SK-N-SH (cell line): Measurements from ENCODE around the gene SIT1. TPM values are rescaled to one million over a fixed set of nuclear protein-coding genes. Genes with fewer than 3 reads are reported as not detected.

Source experiments
- CTCF ChIA-PET: fragments of 300-600, 350-600 bp; formaldehyde crosslinking; extraction: SDS; loops from one replicate; lab custom pipeline; 2021; lab: Yijun Ruan, JAX
- POLR2A ChIA-PET: fragments of 350-600 bp; sonication (Branson Sonifier 250); formaldehyde crosslinking; extraction: SDS; loops from one replicate; lab custom pipeline; 2020; ENCODE audit warnings: antibody characterized with exemption, inconsistent platforms; lab: Yijun Ruan, JAX
- DNase-seq: peaks from one replicate; pipeline ENCODE4 v3.0.0; 2012
- H2AFZ ChIP-seq: fragments of 200-600 bp; sonication (generic); 2 replicates; pipeline ENCODE4 v1.8.1; 2016; ENCODE audit warnings: antibody characterized with exemption, mild to moderate bottlenecking, low read depth
- H3F3A ChIP-seq: fragments of 200-600 bp; sonication (generic); replicated peaks from 2 replicates; pipeline ENCODE3; 2016; ENCODE audit warnings: antibody characterized with exemption, mild to moderate bottlenecking; ENCODE audit not compliant: insufficient read depth
- H3K27ac ChIP-seq, 2 experiments: fragments of 200-500 bp in 1 of 2; fragments of 200-600 bp in 1 of 2; sonication (Bioruptor generic) in 1 of 2; sonication (generic), shearing (Covaris generic) in 1 of 2; 2 replicates each; pipeline versions ENCODE4 v1.5.1 to v1.6.1; 2014 to 2016; ENCODE audit warnings: low read depth in 2 of 2, inconsistent platforms in 1 of 2, low read length in 1 of 2, mild to moderate bottlenecking in 1 of 2, mixed read lengths in 1 of 2
- H3K27me3 ChIP-seq: fragments of 200-600 bp; sonication (generic), shearing (Covaris generic); 2 replicates; pipeline ENCODE4 v1.6.1; 2016; ENCODE audit warnings: mixed run types; ENCODE audit not compliant: insufficient read depth
- H3K36me3 ChIP-seq, 2 experiments: fragments of 200-500 bp in 1 of 2; fragments of 200-600 bp in 1 of 2; sonication (Bioruptor generic) in 1 of 2; sonication (generic) in 1 of 2; replicated peaks in 1 of 2; 2 replicates each; pipeline versions ENCODE3 to v1.5.1; 2014 to 2016; ENCODE audit warnings: low read length in 1 of 2, mild to moderate bottlenecking in 1 of 2; ENCODE audit not compliant: insufficient read depth in 2 of 2, control insufficient read depth in 1 of 2
- H3K4me1 ChIP-seq, 2 experiments: fragments of 200-500 bp in 1 of 2; fragments of 200-600 bp in 1 of 2; sonication (Bioruptor generic) in 1 of 2; sonication (generic), shearing (Covaris generic) in 1 of 2; 2 replicates each; pipeline versions ENCODE4 v1.5.1 to v1.6.1; 2014 to 2016; ENCODE audit warnings: low read depth in 1 of 2, low read length in 1 of 2, mixed run types in 1 of 2; ENCODE audit not compliant: insufficient read depth in 2 of 2, control insufficient read depth in 1 of 2
- H3K4me2 ChIP-seq: fragments of 200-600 bp; sonication (generic), shearing (Covaris generic); 2 replicates; pipeline ENCODE4 v1.6.1; 2017; ENCODE audit warnings: mixed run types
- H3K4me3 ChIP-seq, 2 experiments: fragments of 200-500 bp in 1 of 2; fragments of 200-600 bp in 1 of 2; sonication (Bioruptor generic) in 1 of 2; sonication (generic), shearing (Covaris generic) in 1 of 2; 2 replicates each; pipeline versions ENCODE4 v1.5.1 to v1.8.1; 2014 to 2016; ENCODE audit warnings: low read depth in 2 of 2, inconsistent platforms in 1 of 2, low read length in 1 of 2, mild to moderate bottlenecking in 1 of 2, mixed read lengths in 1 of 2, moderate library complexity in 1 of 2
- H3K79me2 ChIP-seq: fragments of 200-600 bp; sonication (generic); 2 replicates; pipeline ENCODE4 v1.8.1; 2017; ENCODE audit warnings: mild to moderate bottlenecking; ENCODE audit not compliant: insufficient read depth
- H3K9ac ChIP-seq: fragments of 200-600 bp; sonication (generic); 2 replicates; pipeline ENCODE4 v1.6.1; 2017; ENCODE audit warnings: mixed run types
- H3K9me2 ChIP-seq: fragments of 200-600 bp; sonication (generic); 2 replicates; pipeline ENCODE4 v1.6.1; 2017; ENCODE audit warnings: mixed run types
- H3K9me3 ChIP-seq: fragments of 200-600 bp; sonication (generic); 2 replicates; pipeline ENCODE4 v1.6.1; 2017; ENCODE audit warnings: mixed run types, mild to moderate bottlenecking, moderate library complexity
- H4K20me1 ChIP-seq: fragments of 200-600 bp; sonication (generic); 2 replicates; pipeline ENCODE4 v1.6.1; 2017; ENCODE audit warnings: mild to moderate bottlenecking, mixed run types; ENCODE audit not compliant: insufficient read depth
- CTCF ChIP-seq: fragments of 200-600 bp; sonication (generic); IDR thresholded peaks from 2 replicates; pipeline ENCODE4 v1.6.1; 2017; ENCODE audit warnings: antibody characterized with exemption, mild to moderate bottlenecking, moderate library complexity
- ELF1 ChIP-seq: IDR thresholded peaks from 2 replicates; pipeline ENCODE4 v1.4.0; 2012
- EZH2phosphoT487 ChIP-seq: fragments of 200-600 bp; sonication (generic); IDR thresholded peaks from 2 replicates; pipeline ENCODE4 v1.6.1; 2017; ENCODE audit warnings: low read depth, mixed run types, mild to moderate bottlenecking, antibody characterized with exemption, moderate library complexity, borderline replicate concordance
- FOSL2 ChIP-seq: IDR thresholded peaks from 2 replicates; pipeline ENCODE4 v1.4.0; 2012; ENCODE audit warnings: low read depth, mild to moderate bottlenecking, moderate library complexity, borderline replicate concordance
- FOXM1 ChIP-seq: IDR thresholded peaks from 2 replicates; pipeline ENCODE4 v1.4.0; 2012; ENCODE audit warnings: low read depth, mild to moderate bottlenecking
- GABPA ChIP-seq: IDR thresholded peaks from 2 replicates; pipeline ENCODE4 v1.4.0; 2012; ENCODE audit warnings: low read depth, mild to moderate bottlenecking
- MAX ChIP-seq: IDR thresholded peaks from 2 replicates; pipeline ENCODE4 v1.4.0; 2012; ENCODE audit warnings: low read depth
- MEF2A ChIP-seq: IDR thresholded peaks from 2 replicates; pipeline ENCODE4 v1.4.0; 2012; ENCODE audit warnings: low read depth, borderline replicate concordance
- MXI1 ChIP-seq: IDR thresholded peaks from 2 replicates; pipeline ENCODE4 v1.6.1; 2012; ENCODE audit warnings: mild to moderate bottlenecking, low read depth, low read length, improper control_type of control experiment
- NFIC ChIP-seq: IDR thresholded peaks from 2 replicates; pipeline ENCODE4 v1.4.0; 2012; ENCODE audit warnings: borderline replicate concordance
- NRF1 ChIP-seq: IDR thresholded peaks from 2 replicates; pipeline ENCODE4 v1.6.1; 2012; ENCODE audit warnings: low read depth, mild to moderate bottlenecking, low read length
- PBX3 ChIP-seq: IDR thresholded peaks from 2 replicates; pipeline ENCODE4; 2012
- RAD21 ChIP-seq: IDR thresholded peaks from 2 replicates; pipeline ENCODE4 v1.6.1; 2012; ENCODE audit warnings: mild to moderate bottlenecking, low read length
- REST ChIP-seq: IDR thresholded peaks from 2 replicates; pipeline ENCODE4 v1.6.1; 2012; ENCODE audit warnings: mild to moderate bottlenecking, low read depth, low read length, moderate library complexity
- SMC3 ChIP-seq: IDR thresholded peaks from 2 replicates; pipeline ENCODE4 v1.6.1; 2012; ENCODE audit warnings: low read depth, low read length, improper control_type of control experiment
- TCF12 ChIP-seq: IDR thresholded peaks from 2 replicates; pipeline ENCODE4 v1.4.0; 2012
- TEAD4 ChIP-seq: IDR thresholded peaks from 2 replicates; pipeline ENCODE4 v1.4.0; 2012; ENCODE audit warnings: mild to moderate bottlenecking, borderline replicate concordance; ENCODE audit not compliant: insufficient read depth
- USF2 ChIP-seq: fragments of 150-350 bp; IDR thresholded peaks from 2 replicates; pipeline ENCODE4 v1.6.1; 2017; ENCODE audit warnings: antibody characterized with exemption, low read length, low read depth, borderline replicate concordance
- ZBTB33 ChIP-seq: IDR thresholded peaks from 2 replicates; pipeline ENCODE4 v1.4.0; 2012; ENCODE audit warnings: low read depth, borderline replicate concordance
- WGBS: methylation state at CpG from one replicate; pipeline ENCODE4 v1.1.6; 2017; ENCODE audit warnings: low lambda C conversion rate; 5-methylcytosine and 5-hydroxymethylcytosine counted together
- polyA plus RNA-seq, 3 experiments: library from polyadenylated mRNA; depleted of rRNA; stranded (reverse); fragments of >200 nt; gene quantifications; 2 replicates each; pipeline ENCODE4 v1.2.3, GENCODE V29; 2012

The SIT1 gene
- polyA plus RNA-seq, 1 of the 3 experiments (the other 2 are of a cell fraction): not detected

GRCh38 chr9:35674025-35674361 lies 23.3 kb upstream of the SIT1 start:
- Histone ChIP-seq H3K79me2 (no peaks in the 10 kb centered on the region), H3K9me3 (no peaks in the 10 kb centered on the region), H3K9ac (no peak overlapping the region), H3F3A (peaks cover 11% of the 10 kb centered on the region), H3K27me3 (no peaks in the 10 kb centered on the region), H4K20me1 (no peaks in the 10 kb centered on the region), H3K4me2 (0 out of 2 replicates have a peak overlapping the region, but pooled peaks have one; percentile 32), H3K4me1 (peaks cover 0 to 13% of the 10 kb centered on the region in 2 experiments; a peak in 1 of 4 replicates), H3K27ac (no peak overlapping the region), H3K4me3 (no peak overlapping the region), H3K36me3 (no peaks in the 10 kb centered on the region), H2AFZ (no peak overlapping the region), H3K9me2 (no peaks in the 10 kb centered on the region)
- DNase-seq: no peak
- POLR2A ChIA-PET: interaction anchor here (0.7 kb wide), 1 partner anchor 17 kb away, joined by 4 read pairs; no protein-coding TSS in a partner anchor
- TF ChIP-seq NRF1 (no peak), SMC3 (no peak), FOSL2 (no peak), TCF12 (no peak), USF2 (no peak), MAX (no peak), GABPA (no peak), NFIC (no peak), PBX3 (no peak), ELF1 (no peak), CTCF (no peak), MEF2A (no peak), RAD21 (no peak), EZH2phosphoT487 (no peak), ZBTB33 (no peak), FOXM1 (no peak), TEAD4 (no peak), MXI1 (no peak), REST (no peak)
- CTCF ChIA-PET: interaction anchor here (1.0 to 3.2 kb wide), 3 partner anchors 9 to 55 kb away, joined by 5 to 23 read pairs (median 19); partner anchors contain the start of genes ARHGEF39, CCDC107 and RMRP
- WGBS: 67% methylated on average over 3 of the region's 3 CpGs
